ELR (cell line): ENCODE data around the gene ST14.

Source experiments
- DNase-seq: peaks from one replicate; pipeline ENCODE4 v3.0.0-alpha.2; 2015; ENCODE audit warnings: low read depth

ST14 gene

GRCh38 chr11:130136107-130136506 is 23.5 kb upstream of the ST14 start:
- DNase-seq = no peak

DNA sequence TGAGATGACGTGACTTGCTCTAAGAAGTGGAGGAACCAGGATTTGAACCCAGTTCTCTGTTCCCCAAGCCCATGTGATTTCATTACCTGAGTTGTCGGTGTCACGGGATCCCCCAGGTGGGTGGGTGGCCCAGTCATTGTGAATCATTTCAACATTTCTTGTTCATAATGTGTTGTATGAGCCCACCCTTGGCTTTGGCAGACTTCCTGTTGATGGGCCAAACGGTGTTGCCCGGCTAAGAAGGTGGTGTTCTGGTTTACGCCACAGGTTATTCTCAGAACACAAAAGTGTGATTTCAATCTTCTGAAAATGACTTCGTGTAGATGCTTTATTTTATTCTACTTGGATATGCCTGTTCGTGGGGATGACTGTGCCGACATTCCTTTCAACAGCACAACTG is 21.6 kb upstream of the ST14 start:
- no peak for DNase-seq

GRCh38 chr11:130139401-130139800 is 20.2 kb upstream of the ST14 start:
- no peak for DNase-seq

DNA sequence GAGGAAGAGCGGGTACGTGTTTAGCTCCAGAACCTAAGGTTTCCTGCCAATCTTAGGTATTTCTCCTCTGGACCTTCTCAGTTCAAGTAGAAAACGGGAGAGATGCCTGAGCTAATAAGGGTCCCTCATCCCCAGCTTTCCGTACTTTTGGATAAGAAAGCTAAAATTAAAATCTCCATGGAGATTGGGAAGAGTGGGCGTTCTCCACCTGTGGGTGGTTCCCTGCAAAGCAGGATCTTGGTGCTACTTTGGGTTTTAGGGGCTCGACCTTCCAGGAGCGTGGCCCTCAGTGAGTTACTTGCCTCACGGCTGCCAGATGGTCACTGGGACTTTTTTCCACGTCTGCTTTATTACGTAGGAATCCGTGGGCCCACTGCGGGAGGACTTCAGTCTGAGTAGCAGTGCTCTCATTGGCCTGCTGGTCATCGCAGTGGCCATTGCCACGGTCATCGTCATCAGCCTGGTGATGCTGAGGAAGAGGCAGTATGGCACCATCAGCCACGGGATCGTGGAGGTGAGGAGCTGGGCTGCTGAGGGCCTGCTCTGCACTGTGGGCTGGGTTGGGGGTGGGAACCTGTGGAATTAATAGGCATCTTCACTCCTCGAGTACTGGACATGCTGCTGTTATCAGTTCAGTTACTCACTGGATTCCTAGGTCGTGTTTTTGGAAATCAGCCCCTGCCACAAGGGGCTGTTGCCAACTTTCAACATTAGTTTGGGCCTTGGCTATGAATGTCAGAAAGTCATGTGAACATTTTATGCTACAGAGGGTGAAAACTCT is 17.8 kb upstream of the ST14 start:
- no peak for DNase-seq

DNA sequence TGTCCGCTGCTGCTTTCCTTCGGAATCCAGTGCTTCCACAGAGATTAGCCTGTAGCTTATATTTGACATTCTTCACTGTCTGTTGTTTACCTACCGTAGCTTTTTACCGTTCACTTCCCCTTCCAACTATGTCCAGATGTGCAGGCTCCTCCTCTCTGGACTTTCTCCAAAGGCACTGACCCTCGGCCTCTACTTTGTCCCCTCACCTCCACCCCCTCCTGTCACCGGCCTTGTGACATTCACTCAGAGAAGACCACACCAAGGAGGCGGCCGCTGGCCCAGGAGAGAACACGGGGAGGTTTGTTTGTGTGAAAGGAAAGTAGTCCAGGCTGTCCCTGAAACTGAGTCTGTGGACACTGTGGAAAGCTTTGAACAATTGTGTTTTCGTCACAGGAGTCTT is 15.4 kb upstream of the ST14 start:
- no peak for DNase-seq

DNA sequence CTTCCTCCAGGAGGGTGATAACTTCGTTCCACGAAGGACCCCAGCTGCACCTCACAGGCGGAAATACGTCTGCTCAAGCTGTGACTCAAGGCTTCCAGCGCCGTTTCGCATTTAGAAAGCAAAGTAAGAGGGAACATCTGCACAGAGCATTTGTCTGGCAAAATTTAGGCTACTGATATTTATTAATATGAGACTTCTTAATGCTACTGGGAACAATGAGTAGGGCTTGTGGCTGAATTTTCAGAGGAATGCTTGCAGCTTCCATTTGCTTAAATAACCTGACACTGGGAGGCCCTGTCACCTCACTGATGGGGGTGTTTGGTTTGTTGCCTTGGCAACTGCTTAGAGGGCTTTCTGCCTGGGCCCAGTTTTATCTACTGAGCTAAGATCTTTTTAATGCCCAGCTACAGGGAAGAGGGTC is 14.7 kb upstream of the ST14 start:
- DNase-seq = no peak

DNA sequence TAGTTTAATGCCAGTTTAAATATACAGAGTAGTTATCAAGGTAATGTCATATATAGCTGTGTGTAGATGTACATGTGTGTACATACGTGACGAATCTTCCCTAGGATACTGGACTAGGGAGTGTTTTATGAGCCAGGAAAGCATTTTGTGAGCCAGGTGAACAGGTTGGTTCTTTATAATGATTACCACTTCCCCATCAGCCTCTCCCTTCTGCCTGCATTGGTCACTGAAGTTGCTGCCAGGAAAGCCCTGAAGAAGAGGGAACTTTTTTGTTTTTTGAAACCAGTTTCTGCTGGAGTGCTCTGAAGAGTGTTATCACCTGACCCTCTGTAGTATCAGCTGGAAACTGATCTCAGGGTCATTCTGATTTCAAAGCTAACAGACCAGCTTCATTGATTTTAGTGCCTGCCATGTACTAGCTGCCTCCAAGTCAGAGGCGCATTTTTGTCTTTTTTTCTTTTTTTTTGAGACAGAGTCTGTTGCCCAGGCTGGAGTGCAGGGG is 14.2 kb upstream of the ST14 start:
- no peak for DNase-seq

DNA sequence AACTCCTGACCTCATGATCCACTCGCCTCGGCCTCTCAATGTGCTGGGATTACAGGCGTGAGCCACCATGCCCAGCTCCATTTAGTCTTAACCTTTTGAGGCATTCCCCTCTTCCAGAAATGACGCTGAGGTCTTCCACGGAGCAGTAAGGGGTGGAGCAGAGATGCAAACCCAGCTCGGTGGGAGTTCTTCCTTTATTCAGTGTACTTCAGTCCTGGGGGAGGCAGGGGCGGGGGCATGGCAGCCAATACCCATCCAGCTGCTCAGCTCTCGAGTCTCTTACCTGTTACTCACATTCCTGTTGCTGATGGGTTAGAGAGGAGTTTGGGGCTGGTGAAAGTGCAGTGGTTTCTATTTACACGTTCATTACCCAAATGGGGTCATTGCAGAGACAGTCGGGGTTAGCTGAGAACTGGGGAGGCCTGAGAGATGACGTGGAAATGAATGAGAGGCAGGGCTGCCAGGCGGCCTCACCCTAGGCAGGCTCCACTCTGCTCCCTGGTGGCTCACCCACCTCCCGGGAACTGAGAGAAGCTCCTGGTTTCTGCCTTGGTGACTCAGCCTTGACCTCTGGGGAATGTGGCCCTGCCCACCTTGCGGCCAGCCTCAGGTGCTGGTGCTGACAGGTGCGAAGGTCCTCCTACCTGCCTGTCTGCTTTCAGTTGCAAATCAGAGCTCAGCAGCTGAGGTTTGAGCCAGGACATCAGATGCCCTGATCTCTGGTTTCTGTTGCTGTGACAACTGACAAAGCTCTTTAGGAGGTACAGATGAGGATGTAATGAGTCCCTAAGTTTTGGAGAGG is 13.4 kb upstream of the ST14 start:
- peak; percentile 36 for DNase-seq

GRCh38 chr11:130146796-130147195 is 12.8 kb upstream of the ST14 start:
- DNase-seq = no peak

GRCh38 chr11:130148796-130149326 is 10.7 kb upstream of the ST14 start:
- DNase-seq = no peak

DNA sequence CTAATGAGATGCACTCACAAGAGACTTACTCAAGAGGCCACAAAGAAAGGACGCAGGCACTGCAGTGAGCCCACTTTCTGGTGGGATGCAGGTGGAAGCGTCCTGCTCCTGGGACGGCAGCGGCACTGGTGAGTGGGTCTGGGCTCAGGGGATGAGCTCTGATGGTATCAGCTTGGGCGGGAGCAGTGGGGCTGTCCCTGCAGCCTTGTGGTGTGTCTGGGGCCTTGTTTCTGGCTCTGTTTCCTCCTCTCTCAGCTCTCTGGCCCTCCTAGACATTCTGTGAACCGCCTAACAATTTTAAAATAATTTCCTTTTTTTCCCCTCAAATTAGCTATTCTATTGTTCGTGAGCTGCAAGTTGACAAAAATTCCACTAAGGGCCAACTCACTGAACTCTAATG is 8.8 kb upstream of the ST14 start:
- DNase-seq = no peak

DNA sequence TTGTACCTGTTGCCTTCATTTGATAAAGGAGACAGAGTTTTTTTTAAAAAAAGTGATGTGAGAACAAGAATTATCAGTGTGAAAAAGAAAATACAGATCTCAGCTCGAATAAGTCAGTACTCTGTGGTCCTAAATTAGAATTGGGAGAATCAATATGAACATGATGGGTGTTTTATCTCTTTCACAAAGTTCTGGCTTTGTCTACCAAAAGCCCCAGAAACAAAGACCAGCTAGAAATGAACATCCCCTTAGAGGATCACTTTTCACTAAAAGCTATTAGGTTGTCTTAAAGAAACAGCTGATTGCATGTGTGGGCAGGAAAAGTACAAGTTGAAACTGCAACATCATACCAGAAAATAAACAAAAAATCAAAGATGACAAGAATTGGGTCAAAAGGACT is 8.4 kb upstream of the ST14 start:
- DNase-seq = no peak

- peak; percentile 29 for DNase-seq
These were observed 3.2 kb upstream of the ST14 start for GRCh38 chr11:130156108-130157022.

DNA sequence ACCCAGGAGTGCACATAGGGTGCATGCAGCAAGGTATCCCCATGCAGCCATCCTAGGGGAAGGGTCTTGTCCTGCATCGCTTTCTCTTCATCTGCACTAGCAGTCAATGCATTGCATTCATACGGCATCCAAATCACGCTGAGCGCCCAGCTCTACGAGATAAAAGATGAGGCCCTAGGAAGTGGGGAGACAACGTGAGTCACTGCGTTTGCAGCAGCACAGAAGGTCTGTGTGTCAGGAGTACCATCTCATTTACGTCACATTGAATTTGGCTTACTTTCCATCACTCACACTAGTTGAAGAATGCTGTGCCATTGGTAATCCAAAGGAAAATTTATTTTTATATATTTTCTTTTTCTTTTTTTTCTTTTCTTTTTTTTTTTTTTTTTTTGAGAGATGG is 2.5 kb upstream of the ST14 start:
- DNase-seq = no peak

DNA sequence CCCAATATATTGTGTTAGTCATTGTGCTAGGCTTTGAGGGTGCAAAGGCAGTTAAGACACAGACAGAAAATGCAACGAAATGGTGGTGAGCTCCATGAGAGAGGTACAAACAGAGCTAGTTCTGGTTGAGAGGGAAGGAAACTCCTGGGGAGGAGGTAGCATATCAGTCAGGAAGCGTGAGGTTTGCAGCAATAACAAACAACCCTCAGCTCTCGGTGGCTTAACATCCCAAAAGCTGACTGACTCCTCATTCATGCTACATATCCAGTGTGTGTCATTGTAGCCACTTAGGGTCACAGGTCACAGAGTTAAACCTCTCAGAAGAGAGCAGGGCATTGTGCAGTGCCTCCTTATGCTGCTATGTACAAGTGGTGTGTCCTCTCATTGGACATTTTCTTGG is 1.7 kb upstream of the ST14 start:
- no peak for DNase-seq

- no peak for DNase-seq
These were observed 443 bp upstream of the ST14 start for GRCh38 chr11:130159139-130159538.

DNA sequence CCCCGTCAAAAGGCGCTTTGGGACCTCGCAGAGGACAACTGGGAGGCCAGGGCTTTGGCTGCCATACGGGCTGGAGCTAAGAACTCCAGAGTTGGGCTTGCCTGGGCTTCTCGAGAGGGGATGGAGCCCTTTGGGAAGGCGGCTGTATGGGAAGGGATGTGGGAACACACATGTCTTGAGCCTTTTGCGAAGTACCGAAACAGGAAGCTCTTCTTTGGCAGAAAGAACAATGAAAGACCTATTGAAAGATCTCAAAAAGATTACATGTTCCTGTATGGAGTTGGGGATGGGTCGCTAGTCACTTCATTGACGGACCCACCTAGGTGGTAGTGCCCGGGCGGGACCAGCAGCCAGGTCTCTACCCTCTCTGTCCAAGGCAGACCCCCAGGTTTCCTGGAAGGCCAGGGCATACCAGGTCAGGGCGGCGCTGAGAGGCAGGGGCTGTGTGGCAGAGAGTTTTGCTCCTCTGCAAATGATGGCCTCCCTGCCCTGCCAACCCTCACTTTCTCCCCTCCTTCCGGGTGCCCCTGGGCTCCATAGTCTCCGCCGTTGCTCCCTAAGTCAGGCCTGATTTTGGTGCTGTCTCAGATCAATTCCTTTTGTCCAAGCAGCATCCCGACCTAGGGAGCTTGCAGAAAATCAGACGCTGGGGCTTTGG is 1.0 kb downstream of the ST14 start:
- no peak for DNase-seq

GRCh38 chr11:130161441-130162145 is 2.0 kb downstream of the ST14 start:
- no peak for DNase-seq

DNA sequence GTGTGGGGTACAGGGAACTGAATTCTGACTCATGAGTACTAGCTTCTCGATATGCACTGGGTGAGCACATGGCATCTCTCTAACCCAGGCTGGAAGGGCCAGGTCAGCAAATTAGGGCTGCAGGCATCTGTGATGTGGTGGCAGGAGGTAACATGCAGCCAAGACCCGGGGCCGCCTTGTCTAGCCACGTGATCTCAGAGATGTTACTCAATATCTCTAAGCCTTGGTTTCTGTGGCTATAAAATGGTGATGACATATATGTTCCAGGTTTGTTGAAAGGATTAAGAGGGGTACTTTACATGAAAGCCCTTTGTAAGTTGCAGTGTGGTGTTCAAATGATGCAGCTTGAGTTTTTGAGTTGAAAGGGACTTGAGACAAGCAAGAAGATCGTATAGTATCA is 3.2 kb downstream of the ST14 start:
- peak; percentile 30 for DNase-seq

DNA sequence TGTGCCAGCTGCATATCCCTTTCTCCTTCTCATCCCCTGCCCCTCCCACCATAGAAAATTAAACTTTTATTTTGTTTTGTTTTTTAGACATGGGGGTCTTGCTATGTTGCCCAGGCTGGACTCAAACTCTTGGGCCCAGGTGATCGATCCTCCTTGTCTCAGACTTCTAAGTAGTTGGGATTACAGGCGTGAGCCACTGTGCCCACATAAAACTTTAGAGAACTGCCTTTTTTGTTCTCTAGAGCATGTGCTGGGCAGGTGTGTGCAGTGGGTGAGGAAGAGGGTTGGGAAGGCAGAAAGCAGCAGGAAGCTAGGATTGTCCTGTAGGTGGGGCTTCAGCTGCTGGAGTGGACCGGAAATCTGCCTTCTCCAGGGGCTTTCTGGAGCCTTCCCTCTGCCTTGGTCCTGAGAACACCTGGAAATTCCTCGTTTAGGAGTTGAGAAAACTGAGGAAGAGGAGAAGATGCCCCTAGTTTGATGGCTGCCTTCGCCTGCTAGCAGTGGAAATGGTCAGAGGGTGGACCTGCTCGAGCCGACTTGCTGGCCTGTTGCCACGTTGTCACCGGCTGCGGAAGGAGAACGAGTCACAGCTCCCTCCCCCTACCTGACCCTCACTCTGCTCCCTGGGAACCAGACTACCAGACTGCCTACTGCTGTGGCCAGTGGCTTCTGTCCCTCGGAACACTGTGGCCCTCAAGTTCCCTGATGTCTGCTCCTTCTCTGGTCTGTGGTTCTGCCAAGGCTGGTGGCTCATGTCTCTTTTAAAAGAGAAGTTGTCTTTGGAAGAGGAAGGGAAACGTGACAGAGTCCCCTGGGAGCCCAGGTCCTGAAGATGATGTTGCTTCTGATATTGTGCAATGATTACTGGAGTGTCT is 4.0 kb downstream of the ST14 start:
- peak; percentile 22 for DNase-seq
